H9 (cell line): Measurements from ENCODE around the gene LIMA1. TPM values are rescaled to one million over a fixed set of nuclear protein-coding genes. Genes with fewer than 3 reads are reported as not detected.

Experiments
- DNase-seq: peaks from one replicate; pipeline ENCODE4 v3.0.0-alpha.2; 2017
- H2AFZ ChIP-seq: one replicate; pipeline ENCODE4 v1.6.1; 2013; ENCODE audit warnings: mild to moderate bottlenecking, low read length, control low read depth, moderate library complexity
- H2AK5ac ChIP-seq: 2 replicates; pipeline ENCODE4 v1.6.1; 2013; ENCODE audit warnings: low read length, control low read depth, mixed read lengths; ENCODE audit not compliant: insufficient read length
- H2BK120ac ChIP-seq: one replicate; pipeline ENCODE4 v1.6.1; 2013; ENCODE audit warnings: low read depth, mild to moderate bottlenecking, low read length, control low read depth, inconsistent platforms; ENCODE audit not compliant: poor library complexity, severe bottlenecking
- H2BK12ac ChIP-seq: 2 replicates; pipeline ENCODE4 v1.6.1; 2013; ENCODE audit warnings: low read length, control low read depth, mixed read lengths, low read depth; ENCODE audit not compliant: insufficient read length
- H2BK15ac ChIP-seq: 2 replicates; pipeline ENCODE4 v1.6.1; 2013; ENCODE audit warnings: low read depth, low read length, control low read depth
- H2BK20ac ChIP-seq: one replicate; pipeline ENCODE4 v1.6.1; 2013; ENCODE audit warnings: low read depth, mild to moderate bottlenecking, low read length, control low read depth, inconsistent platforms; ENCODE audit not compliant: poor library complexity, severe bottlenecking
- H2BK5ac ChIP-seq: 2 replicates; pipeline ENCODE4 v1.6.1; 2013; ENCODE audit warnings: low read length, control low read depth, mixed read lengths; ENCODE audit not compliant: insufficient read length
- H3K14ac ChIP-seq: 2 replicates; pipeline ENCODE4 v1.6.1; 2013; ENCODE audit warnings: low read length, control low read depth; ENCODE audit not compliant: insufficient read depth
- H3K18ac ChIP-seq: 2 replicates; pipeline ENCODE4 v1.6.1; 2013; ENCODE audit warnings: low read depth, mild to moderate bottlenecking, mixed read lengths, low read length, control low read depth; ENCODE audit not compliant: insufficient read length
- H3K23ac ChIP-seq: 2 replicates; pipeline ENCODE4 v1.6.1; 2013; ENCODE audit warnings: low read length, control low read depth, mixed read lengths, low read depth; ENCODE audit not compliant: insufficient read length
- H3K23me2 ChIP-seq: 2 replicates; pipeline ENCODE4 v1.6.1; 2013; ENCODE audit warnings: low read depth, mild to moderate bottlenecking, mixed read lengths, low read length, control low read depth; ENCODE audit not compliant: insufficient read length, poor library complexity, severe bottlenecking
- H3K27ac ChIP-seq: 2 replicates; pipeline ENCODE4 v1.5.1; 2013; ENCODE audit warnings: low read length, control low read depth, mixed read lengths, low read depth; ENCODE audit not compliant: insufficient read length
- H3K27me3 ChIP-seq: 2 replicates; pipeline ENCODE4 v1.6.1; 2013; ENCODE audit warnings: low read length, control low read depth, inconsistent platforms; ENCODE audit not compliant: insufficient read depth
- H3K4ac ChIP-seq: 2 replicates; pipeline ENCODE4 v1.6.1; 2013; ENCODE audit warnings: low read depth, mild to moderate bottlenecking, control low read depth, inconsistent platforms, low read length, moderate library complexity
- H3K4me1 ChIP-seq: 2 replicates; pipeline ENCODE4 v1.6.1; 2013; ENCODE audit warnings: low read length, control low read depth, inconsistent platforms; ENCODE audit not compliant: insufficient read depth
- H3K4me2 ChIP-seq: 2 replicates; pipeline ENCODE4 v1.6.1; 2013; ENCODE audit warnings: low read length, control low read depth, mixed read lengths; ENCODE audit not compliant: insufficient read length, insufficient read depth
- H3K56ac ChIP-seq: 2 replicates; pipeline ENCODE4 v1.6.1; 2013; ENCODE audit warnings: low read depth, mild to moderate bottlenecking, mixed read lengths, low read length, control low read depth; ENCODE audit not compliant: insufficient read length
- H3K79me1 ChIP-seq: 2 replicates; pipeline ENCODE4 v1.6.1; 2013; ENCODE audit warnings: low read depth, mild to moderate bottlenecking, moderate library complexity, low read length, control low read depth, inconsistent platforms; ENCODE audit not compliant: insufficient read depth, poor library complexity, severe bottlenecking
- H3K79me2 ChIP-seq: 2 replicates; pipeline ENCODE4 v1.6.1; 2013; ENCODE audit warnings: low read length, control low read depth, inconsistent platforms; ENCODE audit not compliant: insufficient read depth
- H3K9ac ChIP-seq: 2 replicates; pipeline ENCODE4 v1.6.1; 2013; ENCODE audit warnings: low read length, control low read depth, mixed read lengths; ENCODE audit not compliant: insufficient read length; ENCODE audit errors: extremely low read depth
- H3K9me3 ChIP-seq: one replicate; pipeline ENCODE4 v1.6.1; 2013; ENCODE audit warnings: low read depth, low read length, inconsistent platforms; ENCODE audit not compliant: control insufficient read depth
- H3T11ph ChIP-seq: one replicate; pipeline ENCODE4 v1.6.1; 2013; ENCODE audit warnings: mild to moderate bottlenecking, low read length, control low read depth, inconsistent platforms
- H4K20me1 ChIP-seq: one replicate; pipeline ENCODE4 v1.6.1; 2013; ENCODE audit not compliant: control insufficient read depth, insufficient read length, insufficient read depth
- H4K5ac ChIP-seq: 2 replicates; pipeline ENCODE4 v1.6.1; 2013; ENCODE audit warnings: low read depth, mild to moderate bottlenecking, mixed read lengths, low read length, control low read depth; ENCODE audit not compliant: insufficient read length
- H4K8ac ChIP-seq: replicated peaks from 2 replicates; pipeline ENCODE4 v1.6.1; 2013; ENCODE audit warnings: low read length, control low read depth, mixed read lengths, low read depth; ENCODE audit not compliant: insufficient read length
- H4K91ac ChIP-seq: 2 replicates; pipeline ENCODE4 v1.6.1; 2013; ENCODE audit warnings: low read depth, mild to moderate bottlenecking, moderate library complexity, mixed read lengths, low read length, control low read depth; ENCODE audit not compliant: insufficient read length
- H3K27ac Mint-ChIP-seq, 3 experiments: 2 replicates in 2 of 3; 3 replicates in 1 of 3; pipeline ENCODE4 v1.8.0; 2020 to 2021; ENCODE audit warnings: mixed read lengths in 3 of 3, mild to moderate bottlenecking in 1 of 3, moderate library complexity in 1 of 3
- H3K27me3 Mint-ChIP-seq: 2 replicates; pipeline ENCODE4 v1.8.0; 2021; ENCODE audit warnings: low read depth, mild to moderate bottlenecking, moderate library complexity, mixed read lengths
- H3K36me3 Mint-ChIP-seq, 3 experiments: 2 replicates in 2 of 3; 3 replicates in 1 of 3; pipeline ENCODE4 v1.8.0; 2020 to 2021; ENCODE audit warnings: low read depth in 3 of 3, mixed read lengths in 3 of 3; ENCODE audit not compliant: insufficient read depth in 1 of 3
- H3K4me1 Mint-ChIP-seq, 2 experiments: 2 replicates each; pipeline ENCODE4 v1.8.0; 2020; ENCODE audit warnings: mixed read lengths in 2 of 2
- H3K4me3 Mint-ChIP-seq, 2 experiments: 2 replicates in 1 of 2; 3 replicates in 1 of 2; pipeline ENCODE4 v1.8.0; 2020 to 2021; ENCODE audit warnings: mild to moderate bottlenecking in 2 of 2, mixed read lengths in 2 of 2, moderate library complexity in 1 of 2
- H3K9me3 Mint-ChIP-seq, 2 experiments: 2 replicates in 1 of 2; 3 replicates in 1 of 2; pipeline ENCODE4 v1.8.0; 2020; ENCODE audit warnings: mild to moderate bottlenecking in 2 of 2, mixed read lengths in 2 of 2, moderate library complexity in 1 of 2
- WGBS: extraction: QIAGEN DNeasy Blood & Tissue Kit; methylation state at CpG from one replicate; pipeline ENCODE4 v1.1.7; 2013; ENCODE audit warnings: missing lambda C conversion rate, low lambda C conversion rate, mixed read lengths; ENCODE audit not compliant: insufficient read length; ENCODE audit errors: extremely low coverage; 5-methylcytosine and 5-hydroxymethylcytosine counted together
- total RNA-seq: library from RNA; stranded (reverse); gene quantifications from 2 replicates; pipeline ENCODE4 v1.2.1, GENCODE V29; 2021
- TF ChIP-seq, protein P1 (sequence below): fragments of 200-600 bp; sonication (generic); conservative IDR thresholded peaks from 3 replicates; pipeline ENCODE4 v1.8.0; 2021; ENCODE audit warnings: antibody characterized with exemption, mild to moderate bottlenecking

The LIMA1 gene
- total RNA-seq, 1 experiment from 2014 or later = 40.8 TPM

GRCh38 chr12:50240096-50240791 lies 43.1 kb downstream of the LIMA1 start:
- H3K4me2 ChIP-seq = no peak overlapping the region
- H3K23ac ChIP-seq = no peak overlapping the region
- Mint-ChIP-seq H3K9me3 (no peaks in the 10 kb centered on the region), H3K27me3 (no peaks in the 10 kb centered on the region; the same call in 1 of the 2 replicates), H3K36me3 (no peaks in the 10 kb centered on the region), H3K27ac (no peak overlapping the region; a peak in 1 of 7 replicates), H3K4me1 (peaks cover 8 to 15% of the 10 kb centered on the region in 2 experiments), H3K4me3 (no peak overlapping the region)
- no peak overlapping the region for H2AK5ac ChIP-seq
- no peaks in the 10 kb centered on the region for H3K27me3 ChIP-seq
- WGBS = no CpG with 5 or more reads among the region's 7 CpGs
- no peaks in the 10 kb centered on the region for H3K79me1 ChIP-seq
- H3K23me2 ChIP-seq = no peaks in the 10 kb centered on the region
- H2BK15ac ChIP-seq = no peak overlapping the region
- no peaks in the 10 kb centered on the region; the same call in 1 of the 2 replicates for H3K4me1 ChIP-seq
- no peak overlapping the region for H3K18ac ChIP-seq
- H2BK5ac ChIP-seq = no peak overlapping the region
- H4K8ac ChIP-seq = no peak overlapping the region
- H3K9ac ChIP-seq = no peak overlapping the region
- H3K9me3 ChIP-seq = no peaks in the 10 kb centered on the region
- no peak overlapping the region for H4K91ac ChIP-seq
- no peak overlapping the region for H2BK120ac ChIP-seq
- TF ChIP-seq, protein P1, sequence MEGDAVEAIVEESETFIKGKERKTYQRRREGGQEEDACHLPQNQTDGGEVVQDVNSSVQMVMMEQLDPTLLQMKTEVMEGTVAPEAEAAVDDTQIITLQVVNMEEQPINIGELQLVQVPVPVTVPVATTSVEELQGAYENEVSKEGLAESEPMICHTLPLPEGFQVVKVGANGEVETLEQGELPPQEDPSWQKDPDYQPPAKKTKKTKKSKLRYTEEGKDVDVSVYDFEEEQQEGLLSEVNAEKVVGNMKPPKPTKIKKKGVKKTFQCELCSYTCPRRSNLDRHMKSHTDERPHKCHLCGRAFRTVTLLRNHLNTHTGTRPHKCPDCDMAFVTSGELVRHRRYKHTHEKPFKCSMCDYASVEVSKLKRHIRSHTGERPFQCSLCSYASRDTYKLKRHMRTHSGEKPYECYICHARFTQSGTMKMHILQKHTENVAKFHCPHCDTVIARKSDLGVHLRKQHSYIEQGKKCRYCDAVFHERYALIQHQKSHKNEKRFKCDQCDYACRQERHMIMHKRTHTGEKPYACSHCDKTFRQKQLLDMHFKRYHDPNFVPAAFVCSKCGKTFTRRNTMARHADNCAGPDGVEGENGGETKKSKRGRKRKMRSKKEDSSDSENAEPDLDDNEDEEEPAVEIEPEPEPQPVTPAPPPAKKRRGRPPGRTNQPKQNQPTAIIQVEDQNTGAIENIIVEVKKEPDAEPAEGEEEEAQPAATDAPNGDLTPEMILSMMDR = no peak
- no peak overlapping the region for H3K56ac ChIP-seq
- H3K27ac ChIP-seq = no peak overlapping the region
- no peak overlapping the region for H4K5ac ChIP-seq
- H2BK20ac ChIP-seq = no peak overlapping the region
- H2AFZ ChIP-seq = no peak overlapping the region
- no peak overlapping the region for H3K14ac ChIP-seq
- DNase-seq = no peak
- no peak overlapping the region for H2BK12ac ChIP-seq
- no peaks in the 10 kb centered on the region for H4K20me1 ChIP-seq
- H3T11ph ChIP-seq = no peak overlapping the region
- H3K4ac ChIP-seq = no peak overlapping the region
- no peaks in the 10 kb centered on the region for H3K79me2 ChIP-seq
